ENCODE data around the gene PTPRG.
"Not testable (repeated sequence)": the region's sequence is repeated elsewhere in the genome, so short reads cannot be mapped to it uniquely, and the experiment has no call there.

Gene PTPRG

DNA sequence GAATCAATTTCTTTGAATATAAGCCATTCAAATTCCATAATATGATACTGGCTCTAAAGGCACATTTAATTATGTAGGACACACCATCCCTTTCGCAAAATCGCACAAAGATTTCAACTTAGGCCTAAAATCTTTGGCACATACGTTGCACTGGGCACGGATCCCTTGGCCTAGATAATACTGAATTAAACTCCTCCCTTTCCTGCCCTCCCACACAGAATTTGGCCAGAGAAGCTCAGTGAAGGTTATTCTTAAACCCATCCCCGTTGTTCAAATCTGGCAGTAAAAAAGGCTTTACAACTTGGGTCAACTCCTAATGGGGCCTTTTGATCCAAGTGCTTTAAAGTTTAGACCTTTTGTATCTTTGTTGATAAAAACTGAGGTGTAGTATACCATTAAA lies 247.2 kb downstream of the PTPRG start:
- DNase-seq = no peak

DNA sequence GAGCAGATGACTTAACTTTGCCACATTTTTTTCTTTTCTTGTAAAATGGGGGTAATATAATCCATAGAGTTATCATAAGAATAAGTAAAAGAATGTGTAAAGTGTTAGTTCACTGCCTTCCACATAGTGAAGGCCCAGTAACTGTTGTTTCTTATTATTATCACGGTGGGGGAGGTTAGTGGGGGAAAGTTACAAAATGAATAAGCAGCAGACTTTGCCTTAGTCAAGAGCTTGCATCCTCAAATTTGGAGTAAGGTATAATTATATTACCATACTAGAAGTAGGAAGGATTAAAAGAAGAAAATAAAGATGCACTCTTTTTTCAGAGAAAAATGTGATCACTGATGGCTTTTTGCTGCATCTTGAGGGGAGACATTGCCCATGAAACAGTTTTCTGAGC lies 247.6 kb downstream of the PTPRG start:
- no peak for DNase-seq

GRCh38 chr3:61809879-61810278 lies 248.5 kb downstream of the PTPRG start:
- DNase-seq = no peak

DNA sequence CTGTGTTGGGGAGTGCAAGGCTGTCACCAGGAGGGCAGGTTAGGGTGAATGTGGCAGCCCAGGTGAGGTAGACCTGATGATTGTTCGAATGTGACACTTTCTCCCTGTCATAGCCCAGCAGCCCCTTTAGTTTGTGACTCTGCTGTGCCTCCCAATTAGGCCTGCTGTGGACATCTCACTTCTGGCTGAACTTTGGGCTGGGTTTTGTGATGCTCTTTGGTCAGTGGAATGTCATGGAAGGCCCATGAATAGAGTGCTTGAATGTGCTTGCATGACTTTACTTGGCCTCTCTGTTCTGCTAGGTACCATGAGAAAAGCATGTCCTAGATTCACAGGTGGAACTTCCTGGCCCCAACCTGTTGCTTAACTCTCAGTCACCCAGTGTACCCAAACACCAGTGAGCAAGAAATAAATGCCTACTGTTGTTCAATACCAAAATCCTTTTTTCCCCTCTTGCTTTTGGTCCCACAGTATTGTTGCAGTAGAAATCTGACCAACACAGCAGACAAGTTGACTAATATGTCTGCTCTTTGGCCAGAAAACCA lies 249.7 kb downstream of the PTPRG start:
- no peak for DNase-seq

DNA sequence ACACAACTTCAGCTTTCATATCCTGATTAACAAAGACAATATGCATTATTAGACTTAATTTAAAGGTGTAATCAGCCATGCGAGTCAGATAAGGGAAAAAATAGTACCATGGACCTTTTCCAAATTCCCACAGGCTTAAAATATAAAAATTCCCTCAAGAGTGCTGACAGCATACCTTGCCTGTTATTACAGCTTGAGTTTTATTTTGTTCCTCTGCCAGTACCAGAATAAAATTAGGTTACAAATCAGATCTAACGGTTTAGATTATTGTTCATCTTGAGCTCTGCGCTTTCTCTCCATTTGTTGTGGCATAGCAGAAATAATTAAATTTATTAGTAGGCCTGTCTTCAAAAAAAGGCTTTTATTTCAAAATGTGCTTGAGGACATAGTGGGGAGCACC lies 250.3 kb downstream of the PTPRG start:
- DNase-seq = no peak

- no peak for DNase-seq
These were observed 250.7 kb downstream of the PTPRG start for GRCh38 chr3:61812085-61812484.

DNA sequence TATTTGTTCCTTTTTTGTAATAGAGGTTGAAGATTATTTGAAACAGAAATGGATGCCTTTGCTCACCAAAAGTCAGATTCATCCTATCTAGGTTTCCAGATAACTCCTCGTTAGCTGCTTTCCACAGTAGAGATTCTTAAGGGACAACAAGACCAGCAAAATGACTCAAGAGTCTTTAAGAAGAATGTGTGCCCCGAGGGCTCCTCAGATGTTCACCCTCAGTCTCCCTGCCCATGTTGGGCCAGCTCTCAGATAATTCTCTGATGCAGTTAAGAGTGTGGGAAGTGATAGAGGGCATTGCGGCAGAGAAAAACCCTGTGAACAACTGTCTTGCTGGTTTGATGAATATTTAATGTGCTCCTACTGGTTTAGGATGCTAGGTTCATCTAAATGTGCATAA lies 251.1 kb downstream of the PTPRG start:
- no peak for DNase-seq

DNA sequence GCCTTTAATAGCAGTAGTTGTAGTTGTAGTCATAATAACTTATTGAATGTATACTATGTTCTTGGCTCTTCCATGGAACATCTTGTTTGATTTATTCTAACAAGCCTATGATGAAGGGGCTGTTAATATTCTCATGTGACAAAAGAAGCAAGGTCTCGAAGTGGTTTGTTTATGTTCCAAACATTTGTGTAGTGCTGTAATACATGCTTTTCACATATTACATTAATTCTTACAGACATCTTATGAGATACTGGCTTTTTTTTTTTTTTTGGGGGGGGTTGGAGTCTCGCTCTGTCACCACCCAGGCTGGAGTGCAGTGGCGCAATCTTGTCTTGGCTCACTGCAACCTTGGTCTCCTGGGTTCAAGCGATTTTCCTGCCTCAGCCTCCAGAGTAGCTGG lies 252.3 kb downstream of the PTPRG start:
- DNase-seq = no peak

- DNase-seq = no peak
These were observed 253.3 kb downstream of the PTPRG start for GRCh38 chr3:61814674-61815073.

DNA sequence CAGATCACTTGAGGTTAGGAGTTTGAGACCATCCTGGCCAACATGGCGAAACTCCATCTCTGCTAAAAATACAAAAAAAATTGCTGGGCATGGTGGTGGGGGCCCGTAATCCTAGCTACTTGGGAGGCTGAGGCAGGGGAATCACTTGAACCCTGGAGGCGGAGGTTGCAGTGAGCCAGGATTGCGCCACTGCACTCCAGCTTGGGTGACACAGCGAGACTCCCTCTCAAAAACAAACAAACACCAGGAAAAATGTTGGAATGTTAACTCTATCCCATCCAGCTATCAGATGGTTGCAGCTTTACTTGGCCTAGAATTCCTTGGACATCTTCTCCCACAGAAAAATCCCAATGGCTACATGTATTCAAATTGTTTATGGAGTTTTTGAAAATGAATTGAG lies 254.9 kb downstream of the PTPRG start:
- DNase-seq = not testable (repeated sequence)

DNA sequence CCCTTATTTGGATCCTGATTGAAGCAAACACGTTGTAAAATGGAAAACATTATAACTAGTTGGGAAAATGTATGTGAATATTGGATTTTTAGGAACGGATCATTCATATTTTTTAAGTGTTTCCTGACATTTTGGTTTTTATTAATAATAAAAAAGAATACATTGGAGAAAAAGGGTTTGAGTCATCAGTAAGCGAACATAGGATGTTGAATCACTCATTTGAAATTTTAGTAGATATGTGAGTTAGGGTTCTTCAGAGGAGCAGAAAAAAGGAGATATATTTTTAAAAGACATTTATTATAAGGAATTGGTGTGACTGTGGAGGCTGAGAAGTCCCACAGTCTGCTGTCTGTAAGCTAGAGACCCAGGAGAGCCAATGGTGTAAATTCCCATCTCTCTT lies 258.5 kb downstream of the PTPRG start:
- DNase-seq = no peak

GRCh38 chr3:61820306-61820992 lies 259.1 kb downstream of the PTPRG start:
- peak; percentile 1 for DNase-seq

- no peak for DNase-seq
These were observed 260.5 kb downstream of the PTPRG start for GRCh38 chr3:61821823-61822251.

DNA sequence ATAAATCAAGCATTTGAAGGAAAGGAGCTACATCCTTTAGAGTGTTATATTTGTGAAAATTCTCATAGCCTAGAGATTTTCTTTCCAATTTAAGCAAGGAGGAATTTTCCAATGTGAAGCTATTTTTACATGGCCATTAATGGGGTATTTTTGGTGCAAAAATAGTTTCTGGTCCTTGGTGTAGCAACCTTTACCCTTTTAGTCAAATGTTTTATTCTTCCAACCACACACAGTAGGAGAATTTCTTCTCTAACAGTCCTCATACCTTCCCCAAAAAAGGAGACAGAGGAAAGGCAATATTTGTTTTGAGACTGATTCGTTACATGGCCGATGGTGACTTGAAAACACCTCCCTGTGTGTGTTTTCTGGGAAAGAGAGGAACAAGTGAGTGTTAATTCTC lies 261.2 kb downstream of the PTPRG start:
- DNase-seq = no peak

GRCh38 chr3:61824553-61825135 lies 263.3 kb downstream of the PTPRG start:
- DNase-seq = no peak

GRCh38 chr3:61826161-61826560 lies 264.8 kb downstream of the PTPRG start:
- DNase-seq = no peak

GRCh38 chr3:61828184-61828874 lies 267.0 kb downstream of the PTPRG start:
- DNase-seq = no peak

GRCh38 chr3:61828880-61829721 lies 267.7 kb downstream of the PTPRG start:
- DNase-seq = no peak

DNA sequence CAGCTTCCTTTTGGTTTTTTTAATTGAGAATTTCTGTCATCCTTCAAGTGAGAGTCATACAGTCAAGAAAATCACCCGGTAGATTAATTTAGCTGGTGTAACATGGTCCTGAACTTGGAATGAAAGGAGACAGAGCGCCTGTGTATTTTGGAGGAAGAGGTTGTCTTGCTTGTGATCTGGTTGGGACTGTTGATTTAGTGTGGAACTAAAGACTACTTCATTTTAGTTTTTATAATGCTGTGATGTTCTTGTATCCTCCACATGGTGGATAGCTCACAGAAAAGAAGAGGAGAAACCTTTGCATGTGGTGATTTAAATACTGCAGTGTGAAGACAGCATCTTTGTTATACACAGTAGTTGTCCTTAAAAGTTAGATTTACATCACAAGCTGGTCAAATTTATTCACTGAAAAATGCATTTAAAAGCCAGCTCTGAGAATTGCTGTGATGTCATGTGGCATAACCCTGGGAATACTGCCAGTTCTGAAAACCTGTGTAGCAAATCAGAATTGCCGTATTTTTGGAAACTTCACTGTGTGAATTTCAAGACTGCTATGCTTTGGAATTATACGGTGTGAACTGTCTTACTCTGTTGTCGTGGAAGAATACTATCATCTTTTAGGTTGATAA lies 268.5 kb downstream of the PTPRG start:
- no peak for DNase-seq

GRCh38 chr3:61831973-61832372 lies 270.6 kb downstream of the PTPRG start:
- no peak for DNase-seq

DNA sequence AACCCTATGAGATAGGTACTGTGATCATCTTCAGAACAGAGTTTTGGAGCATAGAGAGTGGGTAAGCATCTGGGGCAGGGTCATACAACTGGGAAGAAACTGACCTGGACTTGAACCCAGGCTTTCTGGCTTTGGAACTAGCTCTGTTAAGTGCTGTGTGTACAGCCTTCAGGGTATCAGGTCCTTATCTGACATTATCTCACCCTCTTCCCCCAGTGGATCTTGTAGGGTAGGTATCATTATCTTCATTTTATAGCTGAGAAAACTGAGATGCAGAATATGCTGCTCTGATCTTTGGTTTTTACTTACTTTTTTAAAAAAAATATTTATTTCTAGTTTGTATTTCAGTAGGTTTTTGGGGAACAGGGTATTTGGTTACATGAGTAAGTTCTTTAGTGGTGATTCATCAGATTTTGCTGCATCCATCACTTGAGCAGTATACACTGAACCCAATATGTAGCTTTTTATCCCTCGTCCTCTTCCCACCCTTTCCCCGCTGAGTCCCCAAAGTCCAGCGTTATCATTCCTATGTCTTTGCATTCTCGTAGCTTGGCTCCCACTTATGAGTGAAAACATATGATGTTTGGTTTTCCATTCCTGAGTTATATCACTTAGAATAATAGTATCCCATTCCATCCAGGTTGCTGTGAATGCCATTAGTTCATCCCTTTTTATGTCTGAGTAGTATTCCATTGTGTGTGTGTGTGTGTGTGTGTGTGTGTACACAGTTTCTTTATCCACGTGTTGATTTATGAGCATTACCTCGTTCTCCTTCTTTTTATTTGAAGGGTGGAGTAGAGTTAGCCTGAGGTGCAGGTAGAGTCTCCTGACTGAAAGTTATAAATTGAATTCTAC lies 271.2 kb downstream of the PTPRG start:
- DNase-seq = no peak

DNA sequence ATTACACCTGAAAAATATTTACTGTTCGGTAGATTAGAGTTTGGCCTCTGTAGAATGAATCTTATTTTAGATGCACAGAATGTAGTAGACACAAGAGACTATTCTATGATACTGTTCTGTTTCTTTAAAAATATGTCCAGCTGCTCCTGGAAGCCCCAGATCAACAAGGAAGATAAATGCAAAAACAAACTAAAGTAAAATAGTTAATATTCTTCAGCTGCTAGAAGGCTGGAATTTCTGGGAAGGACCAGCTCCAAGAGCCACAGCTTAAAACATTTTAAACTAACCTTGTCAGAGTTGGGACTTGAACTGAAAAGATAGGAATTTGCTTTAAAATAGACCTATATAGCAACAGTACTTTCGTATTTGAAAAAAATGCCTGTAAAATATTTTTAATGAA lies 277.9 kb downstream of the PTPRG start:
- no peak for DNase-seq
